HG03521 (cell line): ENCODE data around the gene C9orf40.
A peak's percentile ranks its signal among the peaks of the same experiment; 100 is the strongest.

Experiments
- ATAC-seq: cut with Tn5 transposase; IDR thresholded peaks from one replicate; pipeline ENCODE4 v1.9.1; 2021; ENCODE audit warnings: mild to moderate bottlenecking, moderate library complexity; ENCODE audit not compliant: unreplicated experiment

C9orf40 gene, protein sequence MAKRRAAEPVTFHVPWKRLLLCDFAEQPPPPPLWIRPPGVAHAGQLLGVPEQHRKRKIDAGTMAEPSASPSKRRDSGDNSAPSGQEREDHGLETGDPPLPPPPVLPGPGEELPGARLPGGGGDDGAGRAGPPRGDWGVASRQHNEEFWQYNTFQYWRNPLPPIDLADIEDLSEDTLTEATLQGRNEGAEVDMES

DNA sequence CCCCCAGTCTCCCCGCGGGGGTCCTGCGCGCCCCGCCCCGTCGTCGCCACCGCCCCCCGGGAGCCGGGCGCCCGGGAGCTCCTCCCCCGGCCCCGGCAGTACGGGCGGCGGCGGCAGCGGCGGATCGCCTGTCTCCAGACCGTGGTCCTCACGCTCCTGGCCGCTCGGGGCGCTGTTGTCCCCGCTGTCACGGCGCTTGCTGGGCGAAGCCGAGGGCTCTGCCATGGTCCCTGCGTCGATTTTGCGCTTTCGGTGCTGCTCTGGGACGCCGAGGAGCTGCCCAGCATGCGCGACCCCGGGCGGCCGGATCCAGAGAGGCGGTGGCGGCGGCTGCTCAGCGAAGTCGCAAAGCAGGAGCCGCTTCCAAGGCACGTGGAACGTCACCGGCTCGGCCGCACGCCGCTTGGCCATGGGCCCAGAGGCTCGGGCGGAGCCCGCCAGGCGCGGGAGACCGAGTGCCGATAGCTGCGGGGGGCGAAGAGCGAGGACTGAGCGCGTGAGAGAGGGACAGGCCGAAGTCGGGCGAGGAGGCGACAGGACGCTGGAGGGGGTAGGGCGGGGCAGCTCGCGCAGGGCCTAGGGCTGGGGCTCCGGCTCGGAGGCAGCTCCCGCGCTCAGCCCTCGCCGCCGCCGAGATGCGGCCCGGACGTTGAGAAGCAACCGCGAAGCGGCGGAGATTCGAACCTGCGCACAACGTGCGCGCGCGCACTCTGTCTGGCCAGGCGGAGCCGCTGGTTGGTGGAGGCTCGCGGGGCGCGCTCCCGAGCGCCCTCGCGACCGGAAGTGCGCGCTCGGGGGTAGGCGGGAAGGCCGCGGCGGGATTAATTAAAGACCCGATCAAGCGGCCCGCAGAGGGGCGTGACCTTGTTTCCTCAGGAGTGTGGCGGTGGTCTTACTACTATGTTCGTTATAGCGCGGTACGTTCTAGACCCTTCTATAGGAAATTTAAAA, at the start of gene C9orf40:
TSS of gene C9orf40 (minus strand) at position 712 of the 951 bp plus-strand sequence. CDS start at position 411, 301 bp downstream.
- peak; percentile 91 for ATAC-seq

- peak; percentile 87 for ATAC-seq
Measured at GRCh38 chr9:75001719-75002421, 49.2 kb upstream of the C9orf40 start.

DNA sequence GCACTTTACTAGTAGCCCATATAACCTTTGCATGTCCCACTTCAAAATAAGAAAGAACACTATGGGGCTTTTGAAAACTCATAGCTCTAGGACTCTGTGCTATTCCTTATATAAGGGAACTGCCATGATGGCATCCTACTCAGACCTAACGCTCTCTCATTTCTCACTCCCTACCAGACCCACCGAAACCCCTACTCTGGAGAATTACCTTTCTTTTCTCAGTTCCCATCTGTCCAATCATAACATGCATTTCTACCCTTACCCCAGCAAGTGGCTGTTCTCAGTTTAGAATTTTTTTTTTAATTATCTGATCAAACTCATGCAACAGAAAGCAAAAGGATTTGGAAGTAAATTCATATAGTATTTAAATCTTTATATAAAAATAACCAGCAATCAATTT, 48.1 kb upstream of the C9orf40 start:
- no peak for ATAC-seq

DNA sequence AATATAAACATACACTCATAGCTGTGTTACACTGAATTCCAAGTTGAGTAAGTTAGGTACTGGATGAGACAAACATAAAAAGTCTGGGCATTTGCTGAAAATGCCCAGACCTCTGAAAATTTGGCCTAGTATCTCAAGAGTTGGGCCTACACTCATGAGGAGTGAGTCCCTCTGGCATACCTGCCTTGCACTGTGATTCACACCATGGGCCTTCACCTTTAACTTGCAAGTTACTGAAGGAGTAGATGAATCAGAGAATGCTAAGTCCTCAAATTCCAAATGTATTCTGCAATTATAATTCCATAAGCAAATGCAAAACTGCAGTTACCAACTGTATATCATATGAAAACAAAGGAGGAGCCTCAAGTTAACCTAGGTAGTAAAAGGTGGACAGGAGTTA, 32.3 kb upstream of the C9orf40 start:
- ATAC-seq: no peak

- no peak for ATAC-seq
Measured at GRCh38 chr9:74983709-74984108, 31.0 kb upstream of the C9orf40 start.

GRCh38 chr9:74979844-74980243, 27.1 kb upstream of the C9orf40 start:
- ATAC-seq: no peak

DNA sequence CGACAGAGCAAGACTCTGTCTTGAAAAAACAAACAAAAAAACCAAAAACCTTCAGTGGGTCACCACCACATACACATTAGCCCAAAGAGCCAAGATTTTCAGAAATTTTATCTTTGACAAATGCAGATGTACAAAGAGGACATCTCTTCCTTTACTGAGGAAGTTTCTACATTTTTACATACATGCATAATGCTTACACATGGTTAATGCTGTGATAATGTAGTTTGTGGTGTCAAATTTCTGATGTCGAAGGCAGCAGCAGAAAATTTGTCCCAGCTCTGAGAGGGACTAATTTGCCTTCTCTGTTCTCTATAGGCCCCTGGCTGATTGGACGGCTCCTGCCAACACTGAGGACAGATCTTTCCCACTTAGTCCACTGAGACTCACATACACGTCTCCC, 24.6 kb upstream of the C9orf40 start:
- ATAC-seq: no peak

DNA sequence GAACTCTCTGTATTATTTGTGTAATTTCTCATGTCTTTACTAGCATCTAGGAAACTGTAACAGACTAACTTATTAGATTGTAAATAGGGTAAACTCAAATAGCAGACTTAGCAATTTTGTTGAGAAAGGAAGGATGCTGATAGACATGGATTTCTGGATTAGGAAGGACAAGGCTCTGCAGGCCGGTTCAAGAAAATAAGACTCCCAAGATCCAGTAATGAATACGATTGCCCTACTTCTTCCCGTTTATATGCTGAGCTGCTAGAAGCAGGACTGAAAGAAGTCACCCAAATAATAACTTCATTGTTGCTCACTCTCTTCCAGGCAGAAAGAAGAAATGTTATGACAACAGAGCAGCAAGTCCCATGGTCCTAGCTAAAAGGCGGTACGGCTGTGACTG, 22.8 kb upstream of the C9orf40 start:
- ATAC-seq: no peak

GRCh38 chr9:74974558-74974957, 21.8 kb upstream of the C9orf40 start:
- no peak for ATAC-seq

- ATAC-seq: no peak
Measured at GRCh38 chr9:74973714-74974113, 21.0 kb upstream of the C9orf40 start.

DNA sequence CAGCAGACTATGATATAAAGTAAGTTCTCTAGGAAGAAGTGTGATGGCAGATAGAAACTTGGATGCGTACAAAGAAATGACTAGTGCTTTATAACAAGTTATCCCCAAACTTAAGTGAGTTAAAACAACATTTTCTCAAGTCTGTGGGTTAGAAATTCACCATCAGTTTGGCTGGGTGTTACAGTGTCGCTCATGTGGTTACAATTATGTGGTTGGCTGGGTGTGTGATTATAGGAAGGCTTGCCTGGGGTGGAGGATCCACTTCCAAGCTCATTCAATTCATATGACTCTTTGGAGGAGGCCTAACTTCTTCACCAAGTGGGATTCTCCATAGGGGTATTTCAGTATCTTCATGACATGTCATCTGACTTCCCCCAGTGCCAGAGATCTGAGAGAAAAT, 10.3 kb upstream of the C9orf40 start:
- no peak for ATAC-seq

GRCh38 chr9:74961496-74961895, 8.8 kb upstream of the C9orf40 start:
- ATAC-seq: no peak

DNA sequence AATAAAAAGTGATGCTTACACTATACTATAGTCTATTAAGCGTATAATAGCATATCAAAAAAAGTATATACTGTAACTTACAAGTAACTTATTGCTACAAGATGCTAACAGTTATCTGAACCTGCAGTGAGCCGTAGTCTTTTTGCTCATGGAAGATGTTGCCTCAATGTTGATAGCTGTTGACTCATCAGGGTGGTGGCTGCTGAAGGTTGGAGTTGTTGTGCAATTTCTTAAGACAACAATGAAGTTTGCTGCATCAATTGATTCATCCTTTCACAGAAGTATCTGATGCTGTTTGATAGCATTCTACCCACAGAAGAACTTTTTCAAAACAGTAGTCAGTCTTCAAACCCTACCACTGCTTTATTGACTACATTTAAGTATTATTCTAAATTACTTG, 7.8 kb upstream of the C9orf40 start:
- no peak for ATAC-seq

GRCh38 chr9:74958587-74958986, 5.9 kb upstream of the C9orf40 start:
- no peak for ATAC-seq

- no peak for ATAC-seq
Measured at GRCh38 chr9:74953235-74953751, 581 bp upstream of the C9orf40 start.

- peak; percentile 25 for ATAC-seq
Measured at GRCh38 chr9:74951725-74952151, 974 bp downstream of the C9orf40 start.

GRCh38 chr9:74951107-74951720, 1.5 kb downstream of the C9orf40 start:
- ATAC-seq: no peak

DNA sequence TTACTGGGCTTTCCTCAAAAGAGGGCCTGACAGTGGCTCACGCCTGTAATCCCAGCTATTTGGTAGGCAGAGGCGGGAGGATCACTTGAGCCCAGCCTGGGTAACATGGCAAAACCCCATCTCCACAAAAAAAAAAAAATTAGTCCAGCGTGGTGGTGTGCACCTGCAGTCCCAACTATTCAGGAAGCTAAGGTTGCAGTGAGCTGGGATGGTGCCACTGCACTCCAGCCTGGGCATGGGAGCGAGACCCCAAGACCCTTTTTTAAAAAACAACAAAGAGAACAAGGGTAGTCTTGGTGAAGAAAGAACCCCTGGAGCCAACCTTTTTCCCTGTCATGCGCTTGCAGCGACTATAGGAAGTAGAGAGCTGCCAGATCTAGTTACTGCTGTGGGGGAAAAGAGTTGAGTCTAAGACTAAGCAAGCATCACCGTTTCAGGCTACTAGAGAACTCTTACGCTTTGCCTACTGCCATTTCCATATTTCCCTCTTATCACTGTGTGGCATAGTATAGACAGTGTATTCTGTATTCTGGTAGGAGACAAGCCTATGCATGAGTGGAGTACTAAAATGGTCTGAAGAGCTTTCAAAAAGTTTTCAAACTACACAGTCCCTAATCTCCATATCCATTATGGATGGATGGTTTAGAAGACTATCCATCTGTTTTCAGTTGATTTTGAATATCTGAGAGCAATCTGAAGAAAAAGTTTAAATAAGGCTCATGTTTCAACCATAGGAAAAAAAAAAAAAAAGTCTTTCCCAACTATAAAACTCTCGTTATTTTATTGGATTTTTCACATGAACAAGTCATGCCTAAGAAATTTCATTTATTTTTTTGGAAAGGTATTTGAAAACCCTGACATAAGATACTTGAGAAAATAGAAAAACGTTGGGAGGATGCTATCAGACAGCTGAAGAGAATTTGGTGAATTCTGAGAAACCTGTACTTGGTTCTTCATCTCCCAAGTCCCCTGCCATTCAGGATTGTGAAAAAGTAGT, 2.6 kb downstream of the C9orf40 start:
- no peak for ATAC-seq

DNA sequence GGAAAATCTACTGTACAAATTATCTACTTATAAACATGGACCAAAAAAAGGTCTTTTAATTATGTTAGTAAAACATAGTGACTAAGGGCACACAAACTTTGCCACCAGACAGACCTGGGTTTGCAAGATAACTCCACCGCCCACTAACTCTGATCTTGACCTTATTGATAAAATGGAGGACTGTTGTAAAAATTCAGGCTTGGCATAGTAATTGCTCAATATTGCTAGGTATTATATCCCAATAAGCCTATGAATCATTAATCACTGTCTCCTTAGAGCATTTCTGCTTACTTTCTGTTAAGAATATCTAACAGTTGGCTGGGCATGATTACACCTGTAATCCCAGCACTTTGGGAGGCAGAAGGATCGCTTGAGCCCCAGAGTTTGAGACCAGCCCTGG, 3.8 kb downstream of the C9orf40 start:
- no peak for ATAC-seq

DNA sequence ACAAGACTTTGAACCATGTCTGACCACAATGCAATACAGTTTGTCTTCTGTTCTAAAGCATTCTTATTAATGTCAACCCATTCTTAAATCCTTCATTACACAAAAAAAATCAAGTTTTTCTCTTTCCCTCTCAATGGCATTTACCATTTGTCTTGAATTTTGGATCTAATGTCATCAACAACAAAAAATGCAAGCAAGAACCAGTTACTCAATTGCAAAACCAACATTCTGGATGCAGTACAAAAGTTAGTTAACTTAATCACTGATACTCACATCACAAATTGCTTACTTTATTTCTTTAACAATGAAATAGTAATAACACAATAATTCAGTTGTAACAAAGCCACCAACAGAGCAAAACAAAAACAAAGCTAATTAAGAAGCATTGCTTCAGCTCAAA, 6.0 kb downstream of the C9orf40 start:
- no peak for ATAC-seq
